HG03060 (cell line): ENCODE measurements around the gene ADAMTS17.

Experiments
- ATAC-seq: cut with Tn5 transposase; IDR thresholded peaks from one replicate; pipeline ENCODE4 v1.9.1; 2021; ENCODE audit warnings: low read depth, moderate number of reproducible peaks; ENCODE audit not compliant: unreplicated experiment

The ADAMTS17 gene

GRCh38 chr15:100156201-100156600 is 185.6 kb downstream of the ADAMTS17 start:
- no peak for ATAC-seq

- no peak for ATAC-seq
Observed at GRCh38 chr15:100154338-100154737, 187.4 kb downstream of the ADAMTS17 start.

- no peak for ATAC-seq
Observed at GRCh38 chr15:100152463-100152862, 189.3 kb downstream of the ADAMTS17 start.

GRCh38 chr15:100150906-100151305 is 190.9 kb downstream of the ADAMTS17 start:
- no peak for ATAC-seq

- ATAC-seq: no peak
Observed at GRCh38 chr15:100147828-100148227, 193.9 kb downstream of the ADAMTS17 start.

- ATAC-seq: no peak
Observed at GRCh38 chr15:100143378-100143777, 198.4 kb downstream of the ADAMTS17 start.

GRCh38 chr15:100141311-100142001 is 200.3 kb downstream of the ADAMTS17 start:
- no peak for ATAC-seq

GRCh38 chr15:100140527-100141308 is 201.1 kb downstream of the ADAMTS17 start:
- ATAC-seq: no peak

- no peak for ATAC-seq
Observed at GRCh38 chr15:100134586-100134985, 207.2 kb downstream of the ADAMTS17 start.

GRCh38 chr15:100134089-100134583 is 207.6 kb downstream of the ADAMTS17 start:
- no peak for ATAC-seq

GRCh38 chr15:100133001-100133400 is 208.8 kb downstream of the ADAMTS17 start:
- no peak for ATAC-seq

- ATAC-seq: no peak
Observed at GRCh38 chr15:100132309-100132708, 209.5 kb downstream of the ADAMTS17 start.

GRCh38 chr15:100131321-100132224 is 210.2 kb downstream of the ADAMTS17 start:
- ATAC-seq: no peak

GRCh38 chr15:100129677-100130076 is 212.1 kb downstream of the ADAMTS17 start:
- ATAC-seq: no peak

GRCh38 chr15:100125401-100126191 is 216.2 kb downstream of the ADAMTS17 start:
- no peak for ATAC-seq

GRCh38 chr15:100124936-100125335 is 216.8 kb downstream of the ADAMTS17 start:
- no peak for ATAC-seq

- no peak for ATAC-seq
Observed at GRCh38 chr15:100124361-100124760, 217.4 kb downstream of the ADAMTS17 start.

GRCh38 chr15:100123611-100124010 is 218.2 kb downstream of the ADAMTS17 start:
- ATAC-seq: no peak

- ATAC-seq: no peak
Observed at GRCh38 chr15:100121285-100121684, 220.5 kb downstream of the ADAMTS17 start.

- no peak for ATAC-seq
Observed at GRCh38 chr15:100120111-100120510, 221.7 kb downstream of the ADAMTS17 start.
